GM12873 (cell line): ENCODE data around the gene ZNF536.

ENCODE experiments used
- TF ChIP-seq, protein P1 (sequence below): IDR thresholded peaks from 2 replicates; pipeline ENCODE4 v1.5.1; 2012; ENCODE audit warnings: low read depth, mild to moderate bottlenecking, moderate library complexity, low read length, control low read depth; ENCODE audit not compliant: insufficient read depth; ENCODE audit errors: missing control alignments

The ZNF536 gene

DNA sequence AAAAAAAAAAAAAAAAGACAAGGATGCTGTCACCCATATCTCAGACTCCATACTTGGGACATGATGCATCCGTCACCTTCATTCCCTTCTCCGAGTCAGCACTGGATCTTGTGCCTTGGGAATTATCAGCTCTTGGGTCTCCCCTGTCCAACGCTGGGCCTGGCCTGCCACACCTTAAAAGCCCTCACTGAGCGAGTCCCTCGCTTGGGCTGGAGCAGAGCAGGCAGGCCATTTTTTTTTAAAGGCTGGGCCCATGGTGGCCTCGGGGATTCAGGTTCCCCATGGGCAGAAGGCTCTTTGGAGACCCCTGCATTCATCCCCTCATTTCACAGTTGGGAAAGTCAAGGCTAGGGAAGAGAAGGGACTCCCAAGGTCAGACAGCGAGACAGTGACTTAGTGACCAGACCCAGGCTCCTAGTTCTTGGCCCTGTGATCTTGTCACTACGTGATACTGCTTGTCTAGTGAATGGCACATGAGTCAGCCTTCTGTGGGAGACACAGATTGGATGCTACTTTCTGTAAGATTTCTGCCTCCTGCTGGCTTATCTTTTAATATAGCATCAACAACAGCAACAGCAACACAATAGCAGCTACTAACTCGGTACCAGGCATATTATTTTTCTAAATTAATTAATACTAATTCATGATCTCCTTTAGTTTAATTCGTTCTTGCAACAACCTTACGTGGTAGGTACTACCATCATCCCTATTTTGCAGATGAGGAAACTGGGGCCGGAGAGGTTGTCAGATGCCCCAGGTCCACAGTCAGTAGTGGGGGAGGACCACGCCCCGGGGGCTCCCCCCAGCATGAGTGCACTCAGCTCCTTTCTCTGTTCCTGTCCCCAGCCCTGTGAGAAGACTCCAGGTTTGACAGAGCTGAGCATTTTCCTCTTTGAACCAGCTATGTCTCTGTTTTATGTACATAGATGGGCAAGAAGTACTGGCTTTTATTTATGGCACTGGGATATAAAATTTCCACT lies 27.4 kb upstream of the ZNF536 start:
- TF ChIP-seq, protein P1, sequence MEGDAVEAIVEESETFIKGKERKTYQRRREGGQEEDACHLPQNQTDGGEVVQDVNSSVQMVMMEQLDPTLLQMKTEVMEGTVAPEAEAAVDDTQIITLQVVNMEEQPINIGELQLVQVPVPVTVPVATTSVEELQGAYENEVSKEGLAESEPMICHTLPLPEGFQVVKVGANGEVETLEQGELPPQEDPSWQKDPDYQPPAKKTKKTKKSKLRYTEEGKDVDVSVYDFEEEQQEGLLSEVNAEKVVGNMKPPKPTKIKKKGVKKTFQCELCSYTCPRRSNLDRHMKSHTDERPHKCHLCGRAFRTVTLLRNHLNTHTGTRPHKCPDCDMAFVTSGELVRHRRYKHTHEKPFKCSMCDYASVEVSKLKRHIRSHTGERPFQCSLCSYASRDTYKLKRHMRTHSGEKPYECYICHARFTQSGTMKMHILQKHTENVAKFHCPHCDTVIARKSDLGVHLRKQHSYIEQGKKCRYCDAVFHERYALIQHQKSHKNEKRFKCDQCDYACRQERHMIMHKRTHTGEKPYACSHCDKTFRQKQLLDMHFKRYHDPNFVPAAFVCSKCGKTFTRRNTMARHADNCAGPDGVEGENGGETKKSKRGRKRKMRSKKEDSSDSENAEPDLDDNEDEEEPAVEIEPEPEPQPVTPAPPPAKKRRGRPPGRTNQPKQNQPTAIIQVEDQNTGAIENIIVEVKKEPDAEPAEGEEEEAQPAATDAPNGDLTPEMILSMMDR, result no peak

DNA sequence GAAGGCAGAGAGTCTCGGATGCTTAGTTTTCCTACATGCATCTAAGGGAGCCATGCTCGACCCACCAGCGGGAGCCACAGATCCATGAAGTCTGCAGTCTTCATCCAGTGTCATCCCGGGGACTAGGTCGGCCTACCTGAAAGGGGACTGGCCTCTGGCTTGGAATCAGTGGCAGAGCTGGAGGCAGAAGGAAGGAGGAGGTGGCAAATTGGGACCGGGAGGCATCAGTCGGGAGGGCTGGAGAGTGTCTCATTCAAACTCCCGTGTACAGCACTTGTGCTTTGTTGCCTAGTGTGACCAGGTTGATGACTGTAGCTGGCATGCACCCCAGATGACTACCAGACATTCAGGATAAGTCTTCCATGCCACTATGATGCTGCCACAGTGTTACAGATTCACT lies 26.5 kb upstream of the ZNF536 start:
- TF ChIP-seq, protein P1, result no peak

DNA sequence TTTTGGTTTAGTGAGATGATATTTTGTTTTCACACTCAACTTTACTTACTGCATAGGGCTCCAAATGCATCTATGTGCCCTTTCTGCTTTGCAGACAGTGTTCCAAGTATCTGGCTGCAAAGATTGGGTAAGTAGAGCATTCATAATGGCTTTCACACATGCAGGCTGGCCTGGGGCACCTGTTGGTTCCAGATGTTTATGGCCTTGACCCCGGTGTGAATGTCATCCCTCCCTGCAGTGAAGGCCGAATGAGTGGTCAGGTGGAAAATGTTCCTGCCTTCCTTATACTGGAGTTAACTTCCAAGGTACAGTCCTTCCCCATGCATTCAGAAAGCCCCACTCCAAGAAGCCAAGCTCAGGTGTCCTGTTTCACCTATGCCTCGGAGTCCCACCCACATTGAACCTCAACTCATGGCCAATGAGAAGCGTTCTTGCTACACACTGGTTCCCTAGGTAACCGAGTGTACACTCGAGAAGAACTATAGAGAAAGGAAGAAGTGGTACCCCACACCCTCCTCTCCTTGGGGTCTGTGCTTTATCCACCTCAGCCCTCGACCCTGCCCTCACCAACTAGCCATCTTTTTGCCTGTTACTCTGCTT lies 23.0 kb upstream of the ZNF536 start:
- TF ChIP-seq, protein P1, result no peak

DNA sequence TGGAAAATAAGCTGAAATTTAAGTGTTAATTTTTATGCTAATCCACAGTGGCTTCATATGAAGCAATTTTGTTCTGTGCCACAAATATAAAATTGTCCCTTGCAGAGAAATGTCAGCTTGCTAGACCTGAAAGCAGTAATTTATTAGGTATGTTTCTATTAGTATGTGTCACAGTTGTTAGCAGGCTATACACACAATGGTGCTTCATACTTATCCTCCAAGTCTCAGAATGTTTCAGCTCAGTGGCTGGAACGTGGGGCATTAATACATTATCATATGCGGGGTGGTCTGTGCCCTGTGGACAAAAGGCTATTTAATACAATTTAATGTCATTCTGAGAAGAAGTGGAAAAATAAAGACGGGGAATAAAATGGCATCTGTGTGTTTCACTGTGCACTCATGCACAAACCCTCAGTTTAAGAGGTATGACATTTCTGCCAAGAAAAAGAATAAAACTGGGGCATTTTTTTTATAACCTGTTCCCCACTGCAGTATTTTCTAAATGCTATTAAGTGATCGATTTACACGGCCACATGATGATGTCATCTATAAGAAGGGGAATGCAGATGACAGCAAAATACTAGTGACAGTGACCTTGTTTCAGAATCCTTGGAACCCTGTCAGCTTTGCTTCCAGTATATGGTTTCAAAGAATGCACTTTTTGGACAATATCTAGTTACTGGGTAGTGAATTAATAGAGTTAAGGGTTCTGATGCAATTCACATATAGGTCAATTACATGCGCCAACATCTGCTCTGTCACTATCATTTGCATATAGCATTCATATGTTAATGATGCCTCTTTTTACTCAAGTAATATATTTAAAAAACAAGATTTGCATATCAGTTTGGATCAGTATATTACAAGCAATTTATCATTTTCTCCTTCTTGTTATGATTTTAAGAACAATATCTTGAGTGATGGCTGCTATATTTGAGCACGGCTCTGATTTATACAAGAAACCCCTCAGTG lies 21.2 kb upstream of the ZNF536 start:
- TF ChIP-seq, protein P1, result no peak

DNA sequence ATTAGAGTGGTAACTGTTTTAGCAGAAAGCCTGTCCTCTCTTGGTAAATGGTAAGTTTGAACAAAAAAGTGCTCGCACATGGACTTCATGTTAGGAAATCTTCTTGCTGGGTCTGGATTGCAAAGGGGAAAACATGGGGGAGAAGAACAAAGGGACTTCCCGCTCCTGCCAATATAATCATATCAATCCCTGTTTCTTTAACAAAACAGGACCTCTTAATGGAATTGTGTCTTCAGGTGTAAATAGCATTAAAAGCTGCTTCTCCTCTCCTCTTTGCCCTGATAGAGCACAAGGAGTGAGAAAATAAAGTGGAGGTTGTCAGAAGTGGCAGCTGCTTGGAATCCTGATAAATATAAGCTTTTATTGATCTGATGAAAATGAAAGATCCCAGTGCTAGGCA lies 20.4 kb upstream of the ZNF536 start:
- TF ChIP-seq, protein P1, result no peak

DNA sequence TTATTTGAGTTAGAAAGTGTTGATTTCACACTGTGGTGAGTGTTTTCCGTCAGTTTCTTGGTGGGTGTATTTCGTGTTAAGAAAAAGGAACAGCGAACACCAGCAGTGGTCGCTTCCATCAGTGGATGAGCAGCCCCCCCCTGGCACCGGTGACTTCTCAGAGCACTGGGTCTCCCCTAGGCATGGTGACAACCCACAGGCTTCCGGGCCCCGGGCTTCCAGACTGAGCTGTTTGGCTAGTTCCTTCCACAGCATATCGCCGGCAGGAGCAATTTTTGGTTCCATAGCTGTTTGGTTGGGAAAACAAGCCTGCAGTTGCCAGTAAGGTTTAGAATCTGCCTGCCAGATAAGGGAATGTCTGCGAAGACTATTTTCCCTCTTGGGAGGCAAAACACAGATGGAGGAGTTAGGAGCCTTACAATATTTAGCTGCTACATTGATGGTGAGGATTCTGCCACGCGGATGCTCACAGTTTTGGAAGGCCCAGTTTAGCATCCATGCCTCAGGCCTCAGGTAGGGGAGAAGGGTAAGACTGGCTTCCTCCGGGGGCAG lies 18.7 kb upstream of the ZNF536 start:
- TF ChIP-seq, protein P1, result no peak
